HCT116 (cell line): ENCODE data around the gene TGFBR3.

ENCODE experiments used
- CTCF ChIP-seq, 3 experiments: fragments of 200-600 bp in 1 of 3; sonication (generic) in 1 of 3; IDR thresholded peaks in 2 of 3; conservative IDR thresholded peaks in 1 of 3; 2 replicates each; pipeline ENCODE4 v1.5.1; 2012 to 2017; ENCODE audit warnings: low read depth in 2 of 3, low read length in 2 of 3, antibody characterized with exemption in 1 of 3, borderline replicate concordance in 1 of 3, control low read depth in 1 of 3, mild to moderate bottlenecking in 1 of 3, mixed read lengths in 1 of 3, mixed run types in 1 of 3, moderate library complexity in 1 of 3; ENCODE audit not compliant: insufficient read depth in 1 of 3
- JUND ChIP-seq: IDR thresholded peaks from 2 replicates; pipeline ENCODE4 v1.6.1; 2012
- POLR2A ChIP-seq: IDR thresholded peaks from 2 replicates; pipeline ENCODE4 v1.7.0; 2011; ENCODE audit warnings: borderline replicate concordance; ENCODE audit not compliant: insufficient read depth, insufficient read length; ENCODE audit errors: extremely low read depth
- POLR2AphosphoS5 ChIP-seq: IDR thresholded peaks from 2 replicates; pipeline ENCODE4 v1.6.1; 2011; ENCODE audit warnings: mild to moderate bottlenecking, low read depth, low read length, moderate library complexity
- ZBTB33 ChIP-seq: IDR thresholded peaks from 2 replicates; pipeline ENCODE4 v1.6.1; 2011; ENCODE audit warnings: mild to moderate bottlenecking, low read length, moderate library complexity; ENCODE audit not compliant: insufficient replicate concordance; ENCODE audit errors: extremely low read depth
- ZFX ChIP-seq: fragments of 450-650 bp; IDR thresholded peaks from 2 replicates; pipeline ENCODE4 v1.6.1; 2017
- ZNF274 ChIP-seq: fragments of 200-500 bp; sonication (Bioruptor generic); IDR thresholded peaks from 2 replicates; pipeline ENCODE4 v1.6.1; 2014; ENCODE audit warnings: mild to moderate bottlenecking, low read depth, low read length, inconsistent platforms
- TF ChIP-seq, protein P1 (sequence below): IDR thresholded peaks from 2 replicates; pipeline ENCODE4 v1.6.1; 2012; ENCODE audit warnings: low read depth

- TF ChIP-seq CTCF (IDR thresholded peaks at IDR 0.05 in 2 of 3, conservative IDR thresholded peaks at IDR 0.05 in 1 of 3; ENCODE audit: borderline replicate concordance in 1 of 3, insufficient read depth in 1 of 3, low read depth in 2 of 3, low read length in 2 of 3) (no peak), POLR2AphosphoS5 (no peak), ZNF274 (no peak), ZBTB33 (no peak), ZFX (no peak), POLR2A (no peak), JUND (no peak)
- TF ChIP-seq, protein P1, sequence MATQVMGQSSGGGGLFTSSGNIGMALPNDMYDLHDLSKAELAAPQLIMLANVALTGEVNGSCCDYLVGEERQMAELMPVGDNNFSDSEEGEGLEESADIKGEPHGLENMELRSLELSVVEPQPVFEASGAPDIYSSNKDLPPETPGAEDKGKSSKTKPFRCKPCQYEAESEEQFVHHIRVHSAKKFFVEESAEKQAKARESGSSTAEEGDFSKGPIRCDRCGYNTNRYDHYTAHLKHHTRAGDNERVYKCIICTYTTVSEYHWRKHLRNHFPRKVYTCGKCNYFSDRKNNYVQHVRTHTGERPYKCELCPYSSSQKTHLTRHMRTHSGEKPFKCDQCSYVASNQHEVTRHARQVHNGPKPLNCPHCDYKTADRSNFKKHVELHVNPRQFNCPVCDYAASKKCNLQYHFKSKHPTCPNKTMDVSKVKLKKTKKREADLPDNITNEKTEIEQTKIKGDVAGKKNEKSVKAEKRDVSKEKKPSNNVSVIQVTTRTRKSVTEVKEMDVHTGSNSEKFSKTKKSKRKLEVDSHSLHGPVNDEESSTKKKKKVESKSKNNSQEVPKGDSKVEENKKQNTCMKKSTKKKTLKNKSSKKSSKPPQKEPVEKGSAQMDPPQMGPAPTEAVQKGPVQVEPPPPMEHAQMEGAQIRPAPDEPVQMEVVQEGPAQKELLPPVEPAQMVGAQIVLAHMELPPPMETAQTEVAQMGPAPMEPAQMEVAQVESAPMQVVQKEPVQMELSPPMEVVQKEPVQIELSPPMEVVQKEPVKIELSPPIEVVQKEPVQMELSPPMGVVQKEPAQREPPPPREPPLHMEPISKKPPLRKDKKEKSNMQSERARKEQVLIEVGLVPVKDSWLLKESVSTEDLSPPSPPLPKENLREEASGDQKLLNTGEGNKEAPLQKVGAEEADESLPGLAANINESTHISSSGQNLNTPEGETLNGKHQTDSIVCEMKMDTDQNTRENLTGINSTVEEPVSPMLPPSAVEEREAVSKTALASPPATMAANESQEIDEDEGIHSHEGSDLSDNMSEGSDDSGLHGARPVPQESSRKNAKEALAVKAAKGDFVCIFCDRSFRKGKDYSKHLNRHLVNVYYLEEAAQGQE = no peak
Measured at GRCh38 chr1:91818713-91818975, 67.3 kb downstream of the TGFBR3 start.
